ENCODE results near the gene ZFAND2B.

The ZFAND2B gene

GRCh38 chr2:219250049-219250781, 43.6 kb downstream of the ZFAND2B start:
- Histone ChIP-seq H4K20me1 (ENCODE audit: insufficient read depth, low read length) (no peaks in the 10 kb centered on the region), H3K4me1 (ENCODE audit: low read length) (peaks cover 45% of the 10 kb centered on the region), H3K9me3 (ENCODE audit: insufficient read depth, low read length) (no peaks in the 10 kb centered on the region), H3K27me3 (ENCODE audit: low read depth, low read length) (no peaks in the 10 kb centered on the region), H3K4me3 (ENCODE audit: low read length) (0 out of 2 replicates have a peak overlapping the region, but pooled peaks have one; percentile 70), H3K36me3 (replicated peaks; ENCODE audit: low read depth, low read length) (peaks cover 18% of the 10 kb centered on the region), H3K79me2 (ENCODE audit: low read length) (peaks cover 38% of the 10 kb centered on the region), H3K9ac (ENCODE audit: low read length) (peak overlapping the region; percentile 62), H3K27ac (ENCODE audit: low read length) (peak overlapping the region; percentile 94), H3K4me2 (ENCODE audit: low read length) (peak overlapping the region; percentile 94), H2AFZ (ENCODE audit: low read depth, low read length) (no peak overlapping the region)
- no peak for TF ChIP-seq CTCF (IDR thresholded peaks at IDR 0.05; ENCODE audit: low read depth, low read length)
- TF ChIP-seq EZH2phosphoT487 (IDR thresholded peaks at IDR 0.05; ENCODE audit: low read depth), result no peak

- H3K9ac ChIP-seq (ENCODE audit: low read length), result no peak overlapping the region
- H3K27ac ChIP-seq (ENCODE audit: low read length), result no peak overlapping the region
- H3K9me3 ChIP-seq (ENCODE audit: insufficient read depth, low read length), result no peaks in the 10 kb centered on the region
- H3K36me3 ChIP-seq (replicated peaks; ENCODE audit: low read depth, low read length), result peaks cover 18% of the 10 kb centered on the region
- peaks cover 26% of the 10 kb centered on the region for H3K79me2 ChIP-seq (ENCODE audit: low read length)
- TF ChIP-seq CTCF (IDR thresholded peaks at IDR 0.05; ENCODE audit: low read depth, low read length) (no peak), EZH2phosphoT487 (IDR thresholded peaks at IDR 0.05; ENCODE audit: low read depth) (no peak)
- H3K4me3 ChIP-seq (ENCODE audit: low read length), result no peak overlapping the region
- peaks cover 40% of the 10 kb centered on the region for H3K4me1 ChIP-seq (ENCODE audit: low read length)
- no peaks in the 10 kb centered on the region for H4K20me1 ChIP-seq (ENCODE audit: insufficient read depth, low read length)
- H3K4me2 ChIP-seq (ENCODE audit: low read length), result peak overlapping the region; percentile 77; the same call in 1 of the 2 replicates
- no peak overlapping the region for H2AFZ ChIP-seq (ENCODE audit: low read depth, low read length)
- no peaks in the 10 kb centered on the region; the same call in 1 of the 2 replicates for H3K27me3 ChIP-seq (ENCODE audit: low read depth, low read length)
Measured at GRCh38 chr2:219251656-219252055, 45.1 kb downstream of the ZFAND2B start.

GRCh38 chr2:219252084-219252483, 45.5 kb downstream of the ZFAND2B start:
- no peaks in the 10 kb centered on the region; the same call in 1 of the 2 replicates for H3K27me3 ChIP-seq (ENCODE audit: low read depth, low read length)
- peak overlapping the region; percentile 94 for H3K9ac ChIP-seq (ENCODE audit: low read length)
- TF ChIP-seq CTCF (IDR thresholded peaks at IDR 0.05; ENCODE audit: low read depth, low read length) (no peak), EZH2phosphoT487 (IDR thresholded peaks at IDR 0.05; ENCODE audit: low read depth) (no peak)
- no peak overlapping the region for H2AFZ ChIP-seq (ENCODE audit: low read depth, low read length)
- no peaks in the 10 kb centered on the region for H4K20me1 ChIP-seq (ENCODE audit: insufficient read depth, low read length)
- H3K4me1 ChIP-seq (ENCODE audit: low read length), result peaks cover 40% of the 10 kb centered on the region
- H3K4me2 ChIP-seq (ENCODE audit: low read length), result peak overlapping the region; percentile 77
- H3K27ac ChIP-seq (ENCODE audit: low read length), result no peak overlapping the region
- peaks cover 18% of the 10 kb centered on the region for H3K36me3 ChIP-seq (replicated peaks; ENCODE audit: low read depth, low read length)
- no peaks in the 10 kb centered on the region for H3K9me3 ChIP-seq (ENCODE audit: insufficient read depth, low read length)
- H3K79me2 ChIP-seq (ENCODE audit: low read length), result peaks cover 26% of the 10 kb centered on the region
- H3K4me3 ChIP-seq (ENCODE audit: low read length), result peak overlapping the region; percentile 96

- Histone ChIP-seq H2AFZ (ENCODE audit: low read depth, low read length) (no peak overlapping the region; the same call in 1 of the 2 replicates), H3K9me3 (ENCODE audit: insufficient read depth, low read length) (no peaks in the 10 kb centered on the region), H3K27ac (ENCODE audit: low read length) (peak overlapping the region; percentile 46), H3K4me3 (ENCODE audit: low read length) (peak overlapping the region; percentile 96), H4K20me1 (ENCODE audit: insufficient read depth, low read length) (no peaks in the 10 kb centered on the region), H3K4me2 (ENCODE audit: low read length) (peak overlapping the region; percentile 77), H3K27me3 (ENCODE audit: low read depth, low read length) (no peaks in the 10 kb centered on the region; the same call in 1 of the 2 replicates), H3K9ac (ENCODE audit: low read length) (peak overlapping the region; percentile 94), H3K36me3 (replicated peaks; ENCODE audit: low read depth, low read length) (peaks cover 18% of the 10 kb centered on the region), H3K79me2 (ENCODE audit: low read length) (peaks cover 26% of the 10 kb centered on the region), H3K4me1 (ENCODE audit: low read length) (peaks cover 39% of the 10 kb centered on the region)
- no peak for TF ChIP-seq EZH2phosphoT487 (IDR thresholded peaks at IDR 0.05; ENCODE audit: low read depth)
- no peak for TF ChIP-seq CTCF (IDR thresholded peaks at IDR 0.05; ENCODE audit: low read depth, low read length)
Measured at GRCh38 chr2:219252570-219252899, 46.0 kb downstream of the ZFAND2B start.

All from OCI-LY3 (cell line).